Ectodermal cell (in vitro differentiated cells): ENCODE results near the gene LSP1.

ENCODE experiments used
- H3K27ac ChIP-seq: 2 replicates; pipeline ENCODE4 v1.7.0; 2013; ENCODE audit warnings: mild to moderate bottlenecking, low read depth, low read length; ENCODE audit not compliant: insufficient read depth, poor library complexity, severe bottlenecking
- H3K27me3 ChIP-seq: 2 replicates; pipeline ENCODE4 v1.7.0; 2013; ENCODE audit warnings: mild to moderate bottlenecking, low read length; ENCODE audit not compliant: insufficient read depth, control insufficient read depth, poor library complexity, severe bottlenecking
- H3K36me3 ChIP-seq: one replicate; pipeline ENCODE4 v1.7.0; 2013; ENCODE audit warnings: low read length; ENCODE audit not compliant: control insufficient read depth, insufficient read depth
- H3K4me1 ChIP-seq: one replicate; pipeline ENCODE4 v1.7.0; 2013; ENCODE audit warnings: low read length; ENCODE audit not compliant: control insufficient read depth, insufficient read depth
- H3K4me3 ChIP-seq: 2 replicates; pipeline ENCODE4 v1.7.0; 2013; ENCODE audit warnings: low read depth, low read length, control low read depth; ENCODE audit not compliant: insufficient read depth
- H3K9me3 ChIP-seq: 2 replicates; pipeline ENCODE4 v1.7.0; 2013; ENCODE audit warnings: mild to moderate bottlenecking, low read length, moderate library complexity; ENCODE audit not compliant: control insufficient read depth
- WGBS, 2 experiments: methylation state at CpG; one replicate each; pipeline ENCODE4 v1.1.7; 2013; ENCODE audit warnings: missing lambda C conversion rate in 2 of 2; 5-methylcytosine and 5-hydroxymethylcytosine counted together

The LSP1 gene

DNA sequence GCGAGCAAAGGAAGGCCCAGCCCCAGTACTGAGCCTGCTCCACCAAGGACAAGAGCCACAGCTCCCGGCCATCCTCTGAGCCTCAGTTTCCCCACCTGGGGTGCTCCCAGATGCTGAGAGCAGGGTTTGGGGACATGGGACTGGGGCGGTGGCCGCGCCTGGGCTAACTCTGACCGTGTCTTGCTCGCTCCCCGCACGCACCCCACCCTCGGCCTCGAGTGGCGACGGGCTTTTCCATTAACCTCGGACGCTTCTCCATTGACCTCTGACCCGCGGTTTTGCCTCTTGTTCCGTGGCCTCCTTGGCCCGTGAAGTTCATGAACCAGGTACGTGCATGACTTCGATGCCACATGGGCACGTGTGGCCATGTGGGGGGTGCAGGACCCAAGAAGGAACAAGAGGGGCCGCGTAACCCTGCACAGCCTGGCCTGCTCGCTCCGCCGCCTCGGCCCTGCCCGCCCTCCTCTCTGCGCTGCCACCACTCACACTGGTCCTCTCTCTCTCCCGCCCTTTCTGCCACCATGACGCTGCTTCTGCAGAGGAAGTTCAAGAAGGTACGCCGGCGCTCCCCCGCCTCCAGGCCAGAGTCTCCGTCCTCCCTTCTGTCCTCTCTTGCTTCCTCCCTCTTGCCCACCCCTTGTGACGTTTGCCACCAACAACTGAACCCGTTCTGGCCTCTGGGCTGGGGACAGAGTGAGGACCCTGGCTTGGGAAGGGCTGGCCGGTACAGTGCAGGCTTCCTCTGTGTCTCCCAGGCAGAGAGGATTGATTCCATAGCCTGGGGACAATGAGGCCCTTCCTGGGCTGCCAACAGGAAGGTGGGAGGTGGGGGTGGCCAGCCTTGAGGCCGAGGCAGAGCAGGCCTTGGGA is 73.5 kb downstream of the LSP1 start:
- H3K27me3 ChIP-seq: no peaks in the 10 kb centered on the region
- H3K9me3 ChIP-seq: no peaks in the 10 kb centered on the region
- no peak overlapping the region for H3K27ac ChIP-seq
- no peak overlapping the region for H3K4me3 ChIP-seq
- H3K36me3 ChIP-seq: no peaks in the 10 kb centered on the region
- 94% methylated on average over 41 of the region's 41 CpGs for WGBS, 2 experiments
- peaks cover 14% of the 10 kb centered on the region for H3K4me1 ChIP-seq

DNA sequence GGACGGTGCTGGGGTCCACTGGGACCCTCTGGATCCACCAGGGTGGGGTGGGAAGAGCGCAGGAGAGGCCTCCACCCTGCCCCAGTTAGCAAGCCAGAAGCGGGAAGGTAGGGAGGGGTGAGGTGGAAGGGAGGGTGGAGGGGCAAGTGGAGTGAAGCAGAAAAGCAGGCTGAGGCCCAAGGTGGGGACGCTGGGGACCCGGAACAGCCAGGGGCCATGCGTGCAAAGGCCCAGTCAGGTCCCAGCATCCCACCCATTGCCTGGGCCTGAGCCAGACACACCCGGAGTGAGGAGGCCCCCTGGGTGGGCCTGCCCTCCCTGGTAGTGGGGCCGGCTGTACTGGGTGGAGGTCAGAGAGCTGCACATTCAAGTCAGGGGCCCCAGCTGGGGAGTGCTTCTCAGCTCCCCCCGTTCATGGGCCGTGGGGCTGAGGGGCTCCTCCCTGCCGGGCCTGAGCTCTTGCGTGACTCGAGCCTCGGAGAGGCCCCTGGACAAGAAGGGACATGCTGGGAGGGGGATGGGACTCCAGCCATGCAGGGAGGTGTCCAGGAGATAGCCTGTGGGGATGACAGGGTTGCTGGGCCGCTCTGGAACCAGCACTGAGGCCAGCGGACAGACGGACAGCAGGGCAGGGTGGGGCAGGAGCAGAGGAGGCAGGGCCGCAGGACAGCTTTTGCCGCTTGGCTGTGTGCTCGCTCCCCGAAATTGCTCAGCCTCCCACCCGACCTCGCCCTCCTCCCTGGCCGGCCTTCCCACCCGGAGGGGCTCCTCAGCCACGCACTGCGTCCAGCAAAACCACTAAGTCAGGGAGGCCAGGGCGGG is 74.4 kb downstream of the LSP1 start:
- H3K36me3 ChIP-seq: no peaks in the 10 kb centered on the region
- no peaks in the 10 kb centered on the region for H3K27me3 ChIP-seq
- 87 to 88% methylated on average over 28 of the region's 28 CpGs for WGBS, 2 experiments
- peaks cover 11% of the 10 kb centered on the region for H3K4me1 ChIP-seq
- H3K9me3 ChIP-seq: no peaks in the 10 kb centered on the region
- H3K4me3 ChIP-seq: no peak overlapping the region
- H3K27ac ChIP-seq: no peak overlapping the region

- Histone ChIP-seq H3K4me1 (peaks cover 11% of the 10 kb centered on the region), H3K27ac (no peak overlapping the region), H3K36me3 (no peaks in the 10 kb centered on the region), H3K27me3 (no peaks in the 10 kb centered on the region), H3K4me3 (no peak overlapping the region), H3K9me3 (no peaks in the 10 kb centered on the region)
- WGBS, 2 experiments: 92% methylated on average over 20 of the region's 20 CpGs
Observed at GRCh38 chr11:1927848-1928469, 75.1 kb downstream of the LSP1 start.

DNA sequence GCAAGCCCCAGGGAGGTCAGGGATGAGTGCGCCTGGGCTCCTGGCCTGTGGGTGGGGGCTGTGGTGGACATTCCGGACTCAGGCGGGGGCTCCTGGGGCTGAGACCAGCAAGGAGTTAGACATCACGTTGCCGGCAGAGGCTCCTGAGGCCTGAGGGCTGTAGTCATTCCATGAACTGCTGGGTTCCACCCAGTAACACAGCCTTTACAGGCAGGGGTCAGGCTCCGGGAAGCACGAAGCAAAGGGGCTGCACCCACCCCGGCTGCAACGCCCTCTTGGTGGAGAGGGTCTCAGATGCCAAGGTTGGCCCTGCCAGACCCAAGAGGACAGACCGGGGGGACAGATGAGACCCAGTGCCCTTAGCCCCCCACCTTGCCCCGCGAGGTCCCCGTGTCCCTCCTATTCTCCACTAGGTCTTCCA is 75.6 kb downstream of the LSP1 start:
- Histone ChIP-seq H3K4me1 (peaks cover 11% of the 10 kb centered on the region), H3K27me3 (no peaks in the 10 kb centered on the region), H3K4me3 (no peak overlapping the region), H3K36me3 (no peaks in the 10 kb centered on the region), H3K9me3 (no peaks in the 10 kb centered on the region), H3K27ac (no peak overlapping the region)
- 92 to 93% methylated on average over 13 of the region's 13 CpGs for WGBS, 2 experiments

- Histone ChIP-seq H3K27me3 (no peaks in the 10 kb centered on the region), H3K4me1 (peaks cover 11% of the 10 kb centered on the region), H3K9me3 (no peaks in the 10 kb centered on the region), H3K27ac (no peak overlapping the region), H3K4me3 (no peak overlapping the region), H3K36me3 (no peaks in the 10 kb centered on the region)
- WGBS, 2 experiments: 90 to 92% methylated on average over 35 of the region's 35 CpGs
Observed at GRCh38 chr11:1928891-1929541, 76.1 kb downstream of the LSP1 start.

- Histone ChIP-seq H3K36me3 (no peaks in the 10 kb centered on the region), H3K4me1 (peaks cover 11% of the 10 kb centered on the region), H3K9me3 (no peaks in the 10 kb centered on the region), H3K4me3 (no peak overlapping the region), H3K27me3 (no peaks in the 10 kb centered on the region), H3K27ac (no peak overlapping the region)
- 91% methylated on average over 25 of the region's 25 CpGs for WGBS, 2 experiments
Observed at GRCh38 chr11:1929621-1930461, 77.0 kb downstream of the LSP1 start.

DNA sequence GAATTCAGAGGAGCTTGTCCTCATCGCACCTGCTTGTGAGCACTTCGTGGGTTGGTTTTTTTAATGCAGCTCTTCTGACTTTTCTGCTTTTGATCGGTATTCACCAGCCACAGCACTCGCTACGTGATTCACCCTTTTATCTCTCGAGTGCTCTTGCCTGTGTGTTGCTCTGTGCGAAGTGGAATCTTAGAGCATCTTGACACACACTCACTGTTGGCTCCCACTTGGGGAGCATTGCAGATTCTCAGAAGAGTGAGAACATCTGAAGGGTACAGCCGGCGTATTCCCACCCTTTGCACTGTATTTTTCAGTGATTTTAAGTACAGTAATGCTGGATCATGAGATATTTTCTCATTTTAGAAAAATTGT is 77.6 kb downstream of the LSP1 start:
- Histone ChIP-seq H3K36me3 (no peaks in the 10 kb centered on the region), H3K9me3 (no peaks in the 10 kb centered on the region), H3K27ac (no peak overlapping the region), H3K4me1 (peaks cover 11% of the 10 kb centered on the region), H3K4me3 (no peak overlapping the region), H3K27me3 (no peaks in the 10 kb centered on the region)
- 90 to 95% methylated on average over 9 of the region's 9 CpGs for WGBS, 2 experiments

GRCh38 chr11:1931341-1932104 is 78.6 kb downstream of the LSP1 start:
- H3K4me1 ChIP-seq: peaks cover 11% of the 10 kb centered on the region
- H3K36me3 ChIP-seq: no peaks in the 10 kb centered on the region
- WGBS, 2 experiments: 92% methylated on average over 18 of the region's 18 CpGs
- H3K9me3 ChIP-seq: no peaks in the 10 kb centered on the region
- H3K4me3 ChIP-seq: no peak overlapping the region
- no peak overlapping the region for H3K27ac ChIP-seq
- no peaks in the 10 kb centered on the region for H3K27me3 ChIP-seq

DNA sequence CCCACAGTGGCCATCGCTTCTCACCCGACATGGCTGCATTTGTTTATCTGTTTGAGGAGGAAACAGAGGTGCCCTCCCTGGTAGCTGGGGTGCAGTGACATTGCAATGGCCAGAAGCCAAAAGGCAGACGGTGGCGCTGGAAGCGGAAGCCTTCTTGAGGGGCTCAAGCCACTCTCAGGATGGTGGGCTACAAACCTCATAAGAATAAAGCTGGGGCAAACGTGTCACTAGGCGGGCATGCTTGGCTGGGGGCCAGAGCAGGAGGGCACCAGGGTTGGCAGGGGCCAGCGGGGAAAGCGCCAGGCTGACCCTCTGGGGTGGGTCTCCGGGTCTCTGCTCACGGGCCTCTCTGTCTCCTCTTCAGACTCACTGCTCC is 79.2 kb downstream of the LSP1 start:
- H3K9me3 ChIP-seq: no peaks in the 10 kb centered on the region
- H3K4me3 ChIP-seq: no peak overlapping the region
- peaks cover 9% of the 10 kb centered on the region for H3K4me1 ChIP-seq
- H3K27me3 ChIP-seq: no peaks in the 10 kb centered on the region
- H3K27ac ChIP-seq: no peak overlapping the region
- 93 to 94% methylated on average over 11 of the region's 11 CpGs for WGBS, 2 experiments
- H3K36me3 ChIP-seq: no peaks in the 10 kb centered on the region
